Cardiac septum (tissue), 1 donor: ENCODE results near the gene RNASEL. TPM values are rescaled to one million over a fixed set of nuclear protein-coding genes. Genes with fewer than 3 reads are reported as not detected.
"Not testable (repeated sequence)": the region's sequence is repeated elsewhere in the genome, so short reads cannot be mapped to it uniquely, and the experiment has no call there.

Experiments
- DNase-seq: peaks from one replicate; pipeline ENCODE4 v3.0.0-alpha.2; 2020; ENCODE audit warnings: low spot score
- intact Hi-C: fragments of 100-400 bp; cut with DNase I; formaldehyde crosslinking; loops from one replicate; pipeline ENCODE4 v1.14.0; 2022
- long read RNA-seq: library from polyadenylated mRNA; unstranded; transcript quantifications from one replicate; pipeline ENCODE4 v2.0.0, GENCODE V29; 2021
- total RNA-seq: library from RNA; stranded (reverse); fragmentation: NEBNext Ultra II Directional; extraction: Animal tissue kit (Norgen Biotek cat#: 25700); gene quantifications from one replicate; pipeline ENCODE4 v1.2.1, GENCODE V29; 2021
- donor health status: DM: no; HTN: no; CAD: no.

Gene RNASEL, protein sequence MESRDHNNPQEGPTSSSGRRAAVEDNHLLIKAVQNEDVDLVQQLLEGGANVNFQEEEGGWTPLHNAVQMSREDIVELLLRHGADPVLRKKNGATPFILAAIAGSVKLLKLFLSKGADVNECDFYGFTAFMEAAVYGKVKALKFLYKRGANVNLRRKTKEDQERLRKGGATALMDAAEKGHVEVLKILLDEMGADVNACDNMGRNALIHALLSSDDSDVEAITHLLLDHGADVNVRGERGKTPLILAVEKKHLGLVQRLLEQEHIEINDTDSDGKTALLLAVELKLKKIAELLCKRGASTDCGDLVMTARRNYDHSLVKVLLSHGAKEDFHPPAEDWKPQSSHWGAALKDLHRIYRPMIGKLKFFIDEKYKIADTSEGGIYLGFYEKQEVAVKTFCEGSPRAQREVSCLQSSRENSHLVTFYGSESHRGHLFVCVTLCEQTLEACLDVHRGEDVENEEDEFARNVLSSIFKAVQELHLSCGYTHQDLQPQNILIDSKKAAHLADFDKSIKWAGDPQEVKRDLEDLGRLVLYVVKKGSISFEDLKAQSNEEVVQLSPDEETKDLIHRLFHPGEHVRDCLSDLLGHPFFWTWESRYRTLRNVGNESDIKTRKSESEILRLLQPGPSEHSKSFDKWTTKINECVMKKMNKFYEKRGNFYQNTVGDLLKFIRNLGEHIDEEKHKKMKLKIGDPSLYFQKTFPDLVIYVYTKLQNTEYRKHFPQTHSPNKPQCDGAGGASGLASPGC
- total RNA-seq, result 3.3 TPM
- long read RNA-seq, full-length matches to known transcripts, result 6 of 10 reads
- long read RNA-seq, partial matches to known transcripts, result 3 of 10 reads
- long read RNA-seq, other reads (novel, unspliced or antisense), result 1 of 10 reads

DNA sequence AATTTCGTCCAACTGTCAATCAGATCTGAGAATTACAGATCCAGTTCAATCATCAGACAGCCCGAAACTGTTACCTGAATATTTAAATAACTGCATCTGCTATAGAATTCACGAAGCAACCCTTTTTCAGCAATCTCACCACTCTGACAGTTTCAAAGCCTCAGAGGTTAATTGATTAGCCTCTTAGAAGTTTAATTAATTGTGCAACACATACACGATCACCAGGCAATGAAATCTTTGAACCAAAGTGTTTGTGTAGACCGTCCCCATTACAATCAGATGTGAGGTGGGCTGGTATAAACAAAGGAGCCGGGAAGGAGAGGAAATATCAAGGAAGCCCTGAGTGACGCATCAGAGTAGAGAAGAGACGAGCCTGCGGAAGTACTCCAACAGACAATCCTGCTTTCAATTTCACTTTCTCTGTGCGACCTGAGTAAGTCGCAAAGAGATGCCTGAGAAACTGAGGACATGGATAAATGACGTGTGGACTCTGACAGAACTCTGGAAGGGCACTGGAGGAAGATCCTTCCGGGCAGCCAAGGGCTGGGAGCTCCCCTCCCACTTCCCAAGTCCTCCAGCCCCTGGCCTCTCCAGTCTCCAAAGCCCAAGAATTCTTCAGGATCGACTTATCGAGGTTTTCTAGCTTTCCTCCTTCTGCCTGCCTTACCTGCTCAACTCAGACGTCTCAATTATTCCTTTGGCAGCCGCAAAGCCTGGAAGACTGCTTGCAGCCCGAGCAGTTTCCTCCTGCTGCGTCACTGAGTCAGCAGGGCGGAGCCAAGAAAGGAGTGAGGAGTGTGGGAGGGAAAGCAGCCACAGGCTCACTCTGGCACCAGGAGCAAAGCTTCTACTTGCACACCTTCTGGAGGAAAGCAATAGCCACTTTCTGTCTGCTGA lies at the start of gene RNASEL:
Gene RNASEL, minus strand, starts transcription at position 757 of the 897 bp plus-strand sequence. CDS start 2,450 bp downstream, outside the sequence.
- DNase-seq, result peak; percentile 89
- intact Hi-C loops, result no loop called here

DNA sequence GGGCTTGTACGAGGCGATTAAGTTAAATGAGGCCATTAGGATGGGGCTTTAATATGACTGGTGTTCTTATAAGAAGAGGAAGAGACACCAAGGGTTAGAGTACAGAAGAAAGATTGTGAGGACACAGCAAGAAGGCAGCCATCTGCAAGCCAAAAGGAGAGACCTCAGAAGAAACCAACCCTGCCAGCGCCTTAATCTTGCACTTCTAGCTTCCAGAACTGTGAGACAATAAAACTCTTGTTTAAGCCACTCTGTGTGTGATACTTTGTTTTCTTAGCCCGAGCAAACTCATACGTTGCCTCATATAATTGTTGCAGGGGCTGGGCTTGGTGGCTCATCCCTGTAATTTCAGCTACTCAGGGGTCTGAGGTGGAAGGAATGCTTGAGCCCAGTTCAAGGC lies 48.7 kb upstream of the RNASEL start:
- intact Hi-C loops, result no loop called here
- no peak for DNase-seq

DNA sequence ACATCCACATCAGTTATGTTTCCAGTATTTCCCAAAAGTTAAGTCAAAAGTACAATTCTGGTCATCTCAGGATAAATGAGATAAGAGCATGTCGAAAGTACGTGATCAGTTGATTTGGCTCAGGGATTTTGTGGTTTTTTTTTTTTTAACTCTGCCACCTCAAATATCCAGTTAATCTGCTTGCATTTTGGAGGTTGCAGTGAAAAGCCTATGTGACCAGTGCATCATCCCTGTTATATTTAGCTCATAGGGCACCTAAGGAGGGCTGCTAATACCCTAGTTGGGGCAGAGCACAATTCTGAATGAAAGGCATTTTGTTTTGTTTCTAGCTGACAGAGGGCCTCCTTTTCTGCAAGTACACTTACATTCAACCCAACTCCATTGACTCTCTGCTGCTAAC lies 46.8 kb upstream of the RNASEL start:
- DNase-seq, result no peak
- intact Hi-C loops, result no loop called here

DNA sequence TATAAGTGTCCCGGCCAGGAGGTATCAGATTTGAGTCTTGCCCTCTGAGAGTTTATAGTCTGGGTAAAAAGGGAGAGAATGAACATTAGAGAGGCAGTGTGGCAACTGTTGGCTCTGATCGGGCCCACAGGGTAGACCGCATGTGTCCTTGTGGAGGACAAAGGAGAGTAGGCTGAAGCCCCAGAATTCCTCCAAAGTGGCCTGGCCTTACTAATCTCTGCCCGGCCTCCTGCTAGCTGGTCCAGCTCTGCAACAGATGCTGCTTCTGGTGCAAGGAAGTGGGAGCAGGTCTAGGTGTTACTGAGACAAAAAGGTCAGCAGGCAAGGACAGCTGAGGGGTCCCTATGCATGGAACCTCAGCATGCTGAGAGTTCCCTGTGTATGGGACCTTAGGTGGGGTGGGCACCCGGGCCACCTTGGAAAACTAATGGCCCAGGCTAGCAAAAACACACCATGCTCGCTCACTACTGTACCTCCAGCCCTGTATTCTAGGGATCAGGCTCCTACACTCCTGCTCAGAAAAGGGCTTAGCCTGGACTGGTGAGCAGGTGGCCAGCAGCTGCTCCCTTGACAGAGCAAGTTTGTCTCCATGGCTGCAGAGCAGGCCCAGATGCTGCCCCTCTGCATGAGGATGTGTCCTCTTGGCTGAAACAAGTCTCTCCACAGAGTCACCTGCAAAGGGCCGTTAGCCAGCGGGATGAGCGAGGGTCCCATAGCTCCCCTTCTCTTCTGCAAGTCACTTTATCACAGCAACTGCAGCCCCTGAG lies 45.4 kb upstream of the RNASEL start:
- intact Hi-C loops, result no loop called here
- no peak for DNase-seq

DNA sequence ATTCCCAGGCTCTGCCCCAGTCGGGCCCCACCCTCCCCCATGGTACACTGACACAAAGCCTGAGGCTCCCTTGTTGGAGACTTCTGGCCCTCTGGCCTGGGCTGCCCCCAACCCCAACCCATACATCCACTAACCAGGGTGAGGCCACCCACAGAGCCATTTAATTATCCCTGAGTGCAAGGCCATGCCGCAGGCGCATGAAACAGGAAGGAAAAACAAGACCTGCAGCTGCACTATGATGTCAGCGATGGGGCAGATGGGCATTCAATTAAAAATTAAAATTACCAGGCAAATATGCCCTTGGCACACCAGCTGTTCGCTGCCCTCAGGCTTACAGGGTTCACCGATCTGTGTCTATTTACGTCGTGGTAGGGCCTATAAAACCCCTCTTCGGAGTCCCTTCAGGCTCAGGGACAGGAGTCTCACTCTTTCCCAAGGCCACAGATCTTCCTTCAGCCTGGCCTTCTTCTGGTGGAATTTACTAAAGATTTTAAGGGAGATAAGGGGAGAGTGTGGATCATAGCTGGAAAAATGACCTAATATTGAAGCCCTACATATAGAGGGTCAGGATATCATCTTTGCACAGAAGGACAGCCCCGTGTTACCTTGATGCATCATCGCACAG lies 44.7 kb upstream of the RNASEL start:
- DNase-seq, result no peak
- intact Hi-C loops, result no loop called here

DNA sequence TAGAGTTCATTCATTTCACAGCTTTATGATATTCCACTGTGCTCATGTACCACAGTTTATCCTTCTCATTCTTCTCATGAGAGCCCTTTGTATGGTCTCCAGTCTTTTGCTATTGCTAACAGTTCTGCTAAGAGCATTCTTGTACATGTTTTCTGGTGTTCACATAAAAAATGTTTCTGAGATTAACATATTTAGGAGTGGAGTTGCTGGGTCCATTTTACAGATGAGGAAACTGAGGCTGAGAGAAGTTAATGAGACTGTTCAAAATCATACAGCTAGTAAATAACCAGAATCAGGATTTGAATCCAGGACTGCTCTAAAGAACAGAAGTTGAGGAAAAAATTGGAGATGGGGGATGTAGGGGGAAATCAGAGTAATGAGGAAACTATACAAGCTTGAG lies 44.0 kb upstream of the RNASEL start:
- no peak for DNase-seq
- intact Hi-C loops, result no loop called here

DNA sequence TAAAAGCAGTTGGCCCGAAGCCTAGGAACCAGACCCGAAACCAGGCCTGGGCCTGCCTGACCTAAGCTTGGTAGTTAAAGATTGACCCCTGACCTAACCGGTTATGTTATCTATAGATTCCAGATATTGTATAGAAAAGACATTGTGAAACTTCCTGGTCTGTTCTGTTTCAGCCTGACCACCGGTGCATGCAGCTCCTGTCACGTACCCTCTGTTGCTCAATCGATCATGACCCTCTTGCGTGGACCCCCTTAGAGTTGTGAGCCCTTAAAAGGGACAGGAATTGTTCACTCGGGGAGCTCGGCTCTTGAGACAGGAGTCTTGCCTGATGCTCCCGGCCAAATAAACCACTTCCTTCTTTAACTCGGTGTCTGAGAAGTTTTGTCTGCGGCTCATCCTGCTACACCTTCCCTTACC lies 43.4 kb upstream of the RNASEL start:
- intact Hi-C loops, DNase-seq: not testable (repeated sequence)

DNA sequence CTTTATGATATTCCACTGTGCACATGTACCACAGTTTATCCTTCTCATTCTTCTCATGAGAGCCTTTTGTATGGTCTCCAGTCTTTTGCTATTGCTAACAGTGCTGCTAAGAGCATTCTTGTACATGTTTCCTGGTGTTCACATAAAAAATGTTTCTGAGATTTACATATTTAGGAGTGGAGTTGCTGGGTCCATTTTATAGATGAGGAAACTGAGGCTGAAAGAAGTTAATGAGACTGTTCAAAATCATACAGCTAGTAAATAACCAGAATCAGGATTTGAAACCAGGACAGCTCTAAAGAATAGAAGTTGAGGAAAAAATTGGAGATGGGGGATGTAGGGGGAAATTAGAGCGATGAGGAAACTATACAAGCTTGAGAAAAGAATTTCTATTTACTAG lies 42.9 kb upstream of the RNASEL start:
- intact Hi-C loops, result no loop called here
- DNase-seq, result no peak

DNA sequence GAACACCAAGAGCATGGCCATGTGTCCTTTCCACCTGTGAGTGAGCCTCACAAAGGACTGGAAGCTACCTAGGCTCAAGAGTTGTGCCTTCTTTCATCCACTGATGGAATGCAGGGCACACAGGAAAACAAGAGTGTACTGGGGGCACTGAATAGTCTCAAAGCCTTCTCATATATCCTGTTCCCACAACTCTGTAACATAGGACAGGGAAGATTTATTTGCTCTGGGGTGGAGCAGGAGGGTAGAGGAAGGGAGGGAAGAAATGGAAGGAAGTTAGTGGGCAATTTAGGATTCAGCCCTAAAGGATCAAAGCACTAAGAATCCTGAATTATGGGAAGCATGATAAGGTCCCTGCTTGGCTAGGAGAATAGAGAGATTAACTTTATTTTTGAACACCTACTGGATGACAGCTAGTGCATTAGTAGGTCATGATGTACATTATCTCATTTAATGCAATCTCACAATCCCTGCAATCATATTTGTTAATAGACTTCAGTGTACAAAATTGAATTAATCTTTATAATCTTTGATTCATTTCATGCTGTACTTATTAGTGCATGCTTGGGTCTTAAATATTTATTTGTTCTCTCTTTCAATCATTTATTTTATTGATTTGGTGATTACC lies 42.1 kb upstream of the RNASEL start:
- intact Hi-C loops, result no loop called here
- DNase-seq, result no peak

DNA sequence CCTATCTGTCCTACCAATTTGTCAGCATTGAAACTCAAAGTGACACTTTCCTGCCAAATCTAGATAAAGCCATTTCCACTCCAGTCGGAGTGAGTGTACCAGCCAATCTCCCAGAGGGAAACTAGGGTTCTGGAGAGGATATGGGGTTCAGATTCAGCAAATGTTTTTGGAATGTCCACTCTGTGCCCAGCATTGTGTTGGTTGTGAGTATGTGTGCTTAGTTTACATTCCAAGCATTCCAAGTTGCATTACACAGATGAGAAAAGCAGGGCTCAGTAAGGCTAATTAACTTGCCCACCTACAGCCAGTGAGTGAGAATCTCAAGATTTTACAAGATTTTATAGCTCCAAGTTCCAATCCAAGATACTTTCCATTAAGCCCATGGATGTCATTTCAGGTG lies 41.5 kb upstream of the RNASEL start:
- intact Hi-C loops, result no loop called here
- DNase-seq, result no peak

DNA sequence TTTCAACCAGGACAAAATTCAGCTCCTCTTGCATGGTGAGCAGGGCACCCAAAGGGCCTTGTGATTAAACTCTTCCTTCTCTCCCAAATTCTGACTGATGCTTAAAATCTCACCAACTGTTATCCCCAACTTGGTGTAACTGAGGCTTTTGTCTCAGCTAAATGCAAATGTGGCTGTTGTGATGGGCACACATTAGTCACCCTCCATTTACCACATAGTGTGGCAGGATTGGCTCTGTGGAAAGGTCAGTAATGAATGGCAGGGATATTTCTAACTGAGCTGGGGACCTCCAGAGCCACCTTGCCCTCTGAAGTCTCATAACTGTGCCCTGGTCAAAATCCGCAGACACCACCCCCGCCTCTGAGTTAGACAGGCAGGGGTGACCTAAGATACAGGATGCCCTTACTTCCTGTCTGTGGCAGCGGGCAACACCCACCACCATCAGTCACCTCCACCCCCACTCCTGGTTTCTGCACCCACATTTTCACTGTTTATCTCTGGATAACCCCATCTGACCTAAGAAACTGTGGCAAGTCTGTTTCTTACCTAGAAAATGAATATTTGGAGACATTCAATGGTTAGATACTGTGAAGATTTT lies 40.5 kb upstream of the RNASEL start:
- no peak for DNase-seq
- intact Hi-C loops, result no loop called here

DNA sequence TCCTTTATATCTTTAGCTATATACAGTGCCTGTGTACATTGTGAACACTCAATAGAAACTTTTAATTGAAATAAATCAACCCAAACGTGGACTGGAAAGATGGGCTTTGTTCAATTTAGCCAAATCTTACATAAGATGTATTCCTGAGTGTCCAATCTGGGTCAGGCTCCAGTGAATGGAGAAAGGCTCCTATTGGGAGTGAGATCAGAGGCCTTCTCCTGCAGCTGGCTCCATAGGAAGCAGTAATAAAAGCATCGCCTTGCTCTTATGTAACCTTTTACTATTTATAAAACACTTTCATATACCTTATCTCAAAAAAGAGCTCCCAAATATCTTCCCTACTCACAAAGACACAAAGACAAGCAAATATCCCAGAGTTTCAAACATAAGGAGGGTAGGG lies 40.0 kb upstream of the RNASEL start:
- DNase-seq, result no peak
- intact Hi-C loops, result no loop called here

DNA sequence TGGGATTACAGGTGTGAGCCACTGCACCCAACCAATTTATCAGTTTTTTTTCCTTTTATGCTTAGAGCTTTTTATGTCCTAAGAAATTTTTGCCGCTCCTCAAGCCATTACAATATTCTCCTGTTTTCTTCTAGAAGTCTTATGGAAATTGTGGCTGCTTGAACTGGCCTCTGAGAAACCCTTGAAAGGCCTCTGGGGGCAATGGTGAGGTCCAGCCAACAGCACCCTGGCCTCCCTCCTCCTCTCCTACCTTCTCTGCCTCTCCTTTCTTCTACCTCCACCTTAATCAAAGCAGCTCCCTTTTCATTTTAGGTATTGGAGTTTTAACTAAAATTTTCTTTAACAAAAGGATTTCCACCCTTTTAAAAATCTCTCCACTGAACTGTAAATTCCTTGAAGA lies 39.6 kb upstream of the RNASEL start:
- intact Hi-C loops, result no loop called here
- no peak for DNase-seq

DNA sequence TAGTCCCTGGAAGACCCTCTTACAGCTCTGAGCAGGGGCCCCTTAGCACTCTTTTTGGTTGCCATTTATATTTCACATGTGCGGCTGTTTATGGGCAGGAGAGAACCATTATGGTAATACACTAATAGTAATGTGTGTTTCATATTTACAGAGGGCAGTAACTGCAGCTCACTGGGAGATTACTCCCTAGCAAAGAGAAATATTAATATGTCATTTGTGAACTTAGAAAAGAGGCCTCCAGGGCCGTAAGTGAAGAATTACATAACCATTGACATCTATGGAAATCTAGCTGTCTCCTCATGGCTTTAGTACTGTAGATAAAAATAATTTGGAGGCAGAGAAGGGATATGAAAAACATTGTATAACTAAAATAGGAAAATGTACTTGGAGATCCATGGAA lies 38.6 kb upstream of the RNASEL start:
- intact Hi-C loops, result no loop called here
- no peak for DNase-seq

DNA sequence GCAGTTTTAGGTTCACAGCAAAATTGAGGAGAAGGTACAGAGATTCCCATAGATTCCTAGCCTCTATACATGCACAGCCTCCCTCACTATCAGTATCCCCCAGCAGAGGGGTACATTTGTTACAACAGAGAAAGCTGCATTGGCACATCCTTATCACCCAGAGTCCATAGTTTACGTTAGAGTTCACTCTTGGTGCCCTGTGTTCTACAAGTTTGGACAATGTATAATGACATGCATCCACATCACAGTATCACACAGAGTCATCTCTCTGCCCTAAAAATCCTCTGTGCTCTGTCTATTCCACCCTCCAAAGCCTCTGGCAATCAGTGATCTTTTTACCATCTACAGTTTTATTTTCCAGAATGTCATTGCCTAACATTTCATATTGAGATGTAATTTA lies 37.5 kb upstream of the RNASEL start:
- intact Hi-C loops, result no loop called here
- DNase-seq, result no peak

DNA sequence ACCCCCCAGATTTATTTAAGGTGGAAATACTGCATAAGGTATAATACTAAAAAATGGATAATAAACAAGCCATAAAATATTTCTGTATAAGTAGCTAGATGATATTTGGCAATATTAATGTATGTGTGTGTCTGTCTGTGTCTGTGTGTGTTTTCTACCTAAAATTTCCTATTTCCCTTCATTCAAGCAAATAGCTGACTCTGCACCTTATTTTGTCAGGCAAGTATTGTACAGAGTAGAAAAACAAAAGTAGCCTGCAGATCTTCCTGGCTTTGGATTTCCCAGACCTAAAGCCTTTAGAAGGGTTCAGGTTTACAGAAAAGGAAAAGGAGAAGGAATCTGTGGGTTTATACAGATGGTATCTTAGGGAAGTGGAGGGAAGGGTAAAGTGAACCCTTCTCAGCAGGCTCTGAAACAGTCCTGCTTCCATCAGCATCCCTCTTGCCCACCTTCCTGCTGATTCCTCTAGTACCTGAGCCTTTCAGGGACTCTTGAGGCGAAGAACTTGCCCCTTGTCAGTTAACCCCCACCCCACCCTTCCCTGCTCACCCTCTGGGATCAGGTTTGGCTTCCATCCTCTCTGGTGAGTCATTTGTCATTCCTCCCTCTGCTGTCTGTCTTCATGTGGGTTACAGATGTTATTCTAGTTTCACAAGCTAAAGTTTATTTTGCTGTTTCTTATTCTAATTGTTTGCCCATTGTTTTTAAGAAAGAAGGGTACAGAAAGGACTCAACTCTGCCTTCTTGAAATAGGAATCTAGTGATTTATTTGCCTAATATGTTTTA lies 36.9 kb upstream of the RNASEL start:
- no peak for DNase-seq

DNA sequence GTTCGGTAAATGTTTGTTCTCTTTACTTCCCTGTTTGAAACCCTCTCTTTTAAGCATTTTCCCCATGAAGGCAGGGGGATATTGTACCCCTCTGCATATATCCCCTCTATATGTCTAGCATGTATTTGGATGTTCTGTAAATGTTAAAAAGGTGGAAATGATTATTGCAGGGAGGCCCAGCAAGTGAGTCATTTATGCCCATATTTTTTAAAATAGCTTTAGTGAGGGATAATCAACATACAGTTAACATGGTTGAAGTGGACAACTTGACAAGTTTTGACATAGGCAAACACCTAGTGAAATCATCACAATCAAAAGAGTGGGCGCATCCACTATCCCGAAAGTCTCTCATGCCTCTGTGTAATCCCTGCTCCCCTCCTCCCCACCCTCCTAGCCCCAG lies 36.0 kb upstream of the RNASEL start:
- DNase-seq, result no peak
- intact Hi-C loops, result no loop called here

More for the DNA sequence above, 36.9 kb upstream of the RNASEL start:
- intact Hi-C loops, result no loop called here
